ENCODE measurements around the gene TMEM60. TPM values are rescaled to one million over a fixed set of nuclear protein-coding genes. Genes with fewer than 3 reads are reported as not detected.

The TMEM60 gene
- total and polyA plus RNA-seq, 2 of the 13 experiments (the other 11 are each of a cell fraction or from before 2014, with no cell fraction given): 25.6 to 27.7 TPM

DNA sequence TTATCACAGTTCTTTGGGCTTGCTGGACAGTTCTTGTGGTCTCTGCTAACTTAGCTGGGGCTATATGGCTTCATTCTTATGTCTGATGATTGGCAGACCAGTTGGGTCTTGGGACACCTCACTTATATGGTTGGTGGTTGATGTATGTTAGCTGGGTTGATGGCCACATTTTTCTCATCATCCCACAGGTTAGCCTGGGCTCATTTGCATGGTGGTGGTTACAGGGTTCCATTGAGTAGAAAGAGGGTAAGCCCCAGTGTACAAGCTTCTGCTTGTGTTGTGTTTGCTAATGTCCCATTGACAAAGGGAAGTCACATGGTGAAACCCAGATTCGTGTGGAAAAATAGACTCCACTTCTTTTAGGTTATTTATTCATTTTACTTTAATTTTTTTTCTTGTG lies 40.6 kb downstream of the TMEM60 start:
- Histone ChIP-seq H3K9ac (ENCODE audit: insufficient read depth, low read depth, low read length) (no peak overlapping the region), H3K79me2 (ENCODE audit: insufficient read depth, low read length) (peaks cover 40% of the 10 kb centered on the region), H3K4me1 (ENCODE audit: insufficient read depth, low read length) (peaks cover 4% of the 10 kb centered on the region; the same call in 1 of the 2 replicates), H3K4me2 (ENCODE audit: low read depth, low read length) (no peak overlapping the region), H3K36me3 (replicated peaks in 1 of 2; ENCODE audit: control insufficient read depth in 1 of 2, insufficient read depth in 2 of 2, low read length in 2 of 2) (peaks cover 0 to 9% of the 10 kb centered on the region in 2 experiments; a peak in 1 of 5 replicates), H2AFZ (ENCODE audit: low read length) (no peak overlapping the region), H3K9me3 (ENCODE audit: low read length) (no peaks in the 10 kb centered on the region), H3K27ac (ENCODE audit: extremely low read length, insufficient read depth, low read length) (no peak overlapping the region), H3K27me3 (ENCODE audit: control insufficient read depth in 1 of 2, insufficient read depth in 2 of 2, low read length in 2 of 2) (no peaks in the 10 kb centered on the region), H4K20me1 (ENCODE audit: insufficient read depth, low read length) (no peaks in the 10 kb centered on the region), H3K4me3 (replicated peaks in 1 of 3; ENCODE audit: insufficient read depth in 1 of 3, low read depth in 2 of 3, low read length in 3 of 3) (no peak overlapping the region)
- DNase-seq (ENCODE audit: low spot score): no peak
- no peak for ATAC-seq
- CTCF ChIA-PET (ENCODE audit: low intra/inter-chr PET ratio, low total read pairs): interaction anchor here (1.0 kb wide), 1 partner anchor 100 kb away, joined by 4 read pairs; no protein-coding TSS in a partner anchor
- intact Hi-C loops (cut with micrococcal nuclease; ENCODE audit: unreplicated experiment): no loop called here
- in situ Hi-C loops (cut with HindIII; ENCODE audit: extremely low pct_ligation_motif_present, low pct_unique_long_range_greater_than_20kb): loop anchor here (5.0 kb wide), 1 partner anchor 100 kb away; no protein-coding TSS in a partner anchor
- BruUV-seq (replicated peaks): no TSS peak
- 72% methylated on average over 1 of the region's 1 CpG for WGBS (ENCODE audit: low lambda C conversion rate)
- no peak for FAIRE-seq
- POLR2A ChIA-PET: no interaction called here
- TF ChIP-seq, protein P1, sequence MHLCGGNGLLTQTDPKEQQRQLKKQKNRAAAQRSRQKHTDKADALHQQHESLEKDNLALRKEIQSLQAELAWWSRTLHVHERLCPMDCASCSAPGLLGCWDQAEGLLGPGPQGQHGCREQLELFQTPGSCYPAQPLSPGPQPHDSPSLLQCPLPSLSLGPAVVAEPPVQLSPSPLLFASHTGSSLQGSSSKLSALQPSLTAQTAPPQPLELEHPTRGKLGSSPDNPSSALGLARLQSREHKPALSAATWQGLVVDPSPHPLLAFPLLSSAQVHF (CRISPR knock-in tag; IDR thresholded peaks at IDR 0.05): no peak
- no peak for TF ChIP-seq ZBTB34 (CRISPR knock-in tag; IDR thresholded peaks at IDR 0.05)
- TF ChIP-seq ZNF274 (CRISPR knock-in tag; IDR thresholded peaks at IDR 0.05): no peak
- no peak for TF ChIP-seq RNF219 (CRISPR knock-in tag; IDR thresholded peaks at IDR 0.05)
- TF ChIP-seq BHLHE40 (IDR thresholded peaks at IDR 0.05; ENCODE audit: low read length): no peak
- TF ChIP-seq CREB1 (IDR thresholded peaks at IDR 0.05): no peak
- TF ChIP-seq CREB1 (CRISPR knock-in tag; IDR thresholded peaks at IDR 0.05): no peak
- no peak for TF ChIP-seq ZNF567 (CRISPR knock-in tag; IDR thresholded peaks at IDR 0.05; ENCODE audit: borderline replicate concordance)
- TF ChIP-seq, protein P2, sequence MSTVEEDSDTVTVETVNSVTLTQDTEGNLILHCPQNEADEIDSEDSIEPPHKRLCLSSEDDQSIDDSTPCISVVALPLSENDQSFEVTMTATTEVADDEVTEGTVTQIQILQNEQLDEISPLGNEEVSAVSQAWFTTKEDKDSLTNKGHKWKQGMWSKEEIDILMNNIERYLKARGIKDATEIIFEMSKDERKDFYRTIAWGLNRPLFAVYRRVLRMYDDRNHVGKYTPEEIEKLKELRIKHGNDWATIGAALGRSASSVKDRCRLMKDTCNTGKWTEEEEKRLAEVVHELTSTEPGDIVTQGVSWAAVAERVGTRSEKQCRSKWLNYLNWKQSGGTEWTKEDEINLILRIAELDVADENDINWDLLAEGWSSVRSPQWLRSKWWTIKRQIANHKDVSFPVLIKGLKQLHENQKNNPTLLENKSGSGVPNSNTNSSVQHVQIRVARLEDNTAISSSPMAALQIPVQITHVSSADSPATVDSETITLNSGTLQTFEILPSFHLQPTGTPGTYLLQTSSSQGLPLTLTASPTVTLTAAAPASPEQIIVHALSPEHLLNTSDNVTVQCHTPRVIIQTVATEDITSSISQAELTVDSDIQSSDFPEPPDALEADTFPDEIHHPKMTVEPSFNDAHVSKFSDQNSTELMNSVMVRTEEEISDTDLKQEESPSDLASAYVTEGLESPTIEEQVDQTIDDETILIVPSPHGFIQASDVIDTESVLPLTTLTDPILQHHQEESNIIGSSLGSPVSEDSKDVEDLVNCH (CRISPR knock-in tag; IDR thresholded peaks at IDR 0.05): no peak
- TF ChIP-seq, protein P3, sequence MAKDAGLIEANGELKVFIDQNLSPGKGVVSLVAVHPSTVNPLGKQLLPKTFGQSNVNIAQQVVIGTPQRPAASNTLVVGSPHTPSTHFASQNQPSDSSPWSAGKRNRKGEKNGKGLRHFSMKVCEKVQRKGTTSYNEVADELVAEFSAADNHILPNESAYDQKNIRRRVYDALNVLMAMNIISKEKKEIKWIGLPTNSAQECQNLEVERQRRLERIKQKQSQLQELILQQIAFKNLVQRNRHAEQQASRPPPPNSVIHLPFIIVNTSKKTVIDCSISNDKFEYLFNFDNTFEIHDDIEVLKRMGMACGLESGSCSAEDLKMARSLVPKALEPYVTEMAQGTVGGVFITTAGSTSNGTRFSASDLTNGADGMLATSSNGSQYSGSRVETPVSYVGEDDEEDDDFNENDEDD (CRISPR knock-in tag; IDR thresholded peaks at IDR 0.05; ENCODE audit: borderline replicate concordance): no peak
- no peak for TF ChIP-seq BRCA1 (CRISPR knock-in tag; IDR thresholded peaks at IDR 0.05)
- TF ChIP-seq TBP (CRISPR knock-in tag; IDR thresholded peaks at IDR 0.05): no peak
- TF ChIP-seq DDIT3 (CRISPR knock-in tag; IDR thresholded peaks at IDR 0.05): no peak
- TF ChIP-seq MIER2 (CRISPR knock-in tag; IDR thresholded peaks at IDR 0.05): no peak

All from HepG2 (cell line).